A673 (cell line): Measurements from ENCODE around the gene SDCCAG8.

Source experiments
- EZH2 ChIP-seq: fragments of 200-600 bp; sonication (generic); IDR thresholded peaks from 2 replicates; pipeline ENCODE4 v1.6.1; 2017; ENCODE audit warnings: borderline replicate concordance, low read depth, mild to moderate bottlenecking, mixed read lengths, antibody characterized with exemption, low read length; ENCODE audit not compliant: poor library complexity, severe bottlenecking
- TF ChIP-seq, protein P1 (sequence below): fragments of 300-800, 200-600 bp; sonication (generic); conservative IDR thresholded peaks from 2 replicates; pipeline ENCODE4 v1.5.1; 2017; ENCODE audit warnings: low read depth, mild to moderate bottlenecking, antibody characterized with exemption, low read length, moderate library complexity, mixed read lengths

DNA sequence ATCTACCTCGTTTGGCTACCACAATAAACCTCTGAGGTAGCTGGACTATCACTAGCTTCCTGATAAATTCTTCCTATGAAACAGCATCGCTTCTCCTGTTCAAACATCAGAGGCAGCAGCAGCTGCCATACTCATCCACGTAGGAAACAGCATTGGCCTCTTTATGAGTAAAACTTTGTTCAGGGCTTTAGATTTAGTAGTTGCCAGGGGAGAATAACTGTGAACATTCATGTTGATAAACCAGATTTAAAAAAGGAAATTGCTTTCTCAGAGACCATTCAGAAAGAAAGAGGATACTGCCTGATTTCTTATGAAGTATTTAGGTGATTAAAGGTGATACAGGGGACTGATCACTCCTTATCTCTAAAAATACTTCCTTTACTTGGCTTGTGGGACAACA lies 7.9 kb upstream of the SDCCAG8 start:
- TF ChIP-seq EZH2 = no peak
- TF ChIP-seq, protein P1, sequence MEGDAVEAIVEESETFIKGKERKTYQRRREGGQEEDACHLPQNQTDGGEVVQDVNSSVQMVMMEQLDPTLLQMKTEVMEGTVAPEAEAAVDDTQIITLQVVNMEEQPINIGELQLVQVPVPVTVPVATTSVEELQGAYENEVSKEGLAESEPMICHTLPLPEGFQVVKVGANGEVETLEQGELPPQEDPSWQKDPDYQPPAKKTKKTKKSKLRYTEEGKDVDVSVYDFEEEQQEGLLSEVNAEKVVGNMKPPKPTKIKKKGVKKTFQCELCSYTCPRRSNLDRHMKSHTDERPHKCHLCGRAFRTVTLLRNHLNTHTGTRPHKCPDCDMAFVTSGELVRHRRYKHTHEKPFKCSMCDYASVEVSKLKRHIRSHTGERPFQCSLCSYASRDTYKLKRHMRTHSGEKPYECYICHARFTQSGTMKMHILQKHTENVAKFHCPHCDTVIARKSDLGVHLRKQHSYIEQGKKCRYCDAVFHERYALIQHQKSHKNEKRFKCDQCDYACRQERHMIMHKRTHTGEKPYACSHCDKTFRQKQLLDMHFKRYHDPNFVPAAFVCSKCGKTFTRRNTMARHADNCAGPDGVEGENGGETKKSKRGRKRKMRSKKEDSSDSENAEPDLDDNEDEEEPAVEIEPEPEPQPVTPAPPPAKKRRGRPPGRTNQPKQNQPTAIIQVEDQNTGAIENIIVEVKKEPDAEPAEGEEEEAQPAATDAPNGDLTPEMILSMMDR = no peak
